Effector CD8-positive, alpha-beta T cell (primary cell): Measurements from ENCODE around the gene USP7.
"Not testable (repeated sequence)": the region's sequence is repeated elsewhere in the genome, so short reads cannot be mapped to it uniquely, and the experiment has no call there.

ENCODE experiments used
- DNase-seq: peaks from one replicate; lab custom pipeline; 2025; lab: John Stamatoyannopoulos, UW

Gene USP7

DNA sequence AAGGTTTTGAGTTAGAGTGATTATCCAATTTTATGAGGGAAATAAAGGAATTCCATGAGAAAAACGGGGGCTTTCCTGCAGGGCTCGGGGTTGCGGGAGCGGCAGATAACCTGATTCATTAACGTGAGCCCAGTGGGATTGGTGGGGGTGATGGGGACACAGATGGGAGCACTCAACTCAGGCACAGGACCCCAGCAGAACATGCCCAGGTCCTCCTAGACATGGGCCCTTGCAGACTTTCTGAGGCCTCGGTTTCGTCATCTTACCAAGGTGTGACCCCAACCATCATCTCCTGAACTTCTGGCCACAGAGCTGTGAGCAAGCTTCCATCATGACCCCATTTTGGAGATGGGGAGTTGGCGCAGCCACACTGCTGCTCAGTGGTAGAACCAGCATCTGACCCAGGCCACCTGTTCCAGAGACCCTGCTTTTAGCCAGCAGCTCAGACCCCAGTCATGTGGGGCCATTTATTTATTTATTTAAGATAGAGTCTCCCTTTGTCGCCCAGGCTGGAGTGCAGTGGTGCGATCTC is 117.2 kb downstream of the USP7 start:
- no peak for DNase-seq

DNA sequence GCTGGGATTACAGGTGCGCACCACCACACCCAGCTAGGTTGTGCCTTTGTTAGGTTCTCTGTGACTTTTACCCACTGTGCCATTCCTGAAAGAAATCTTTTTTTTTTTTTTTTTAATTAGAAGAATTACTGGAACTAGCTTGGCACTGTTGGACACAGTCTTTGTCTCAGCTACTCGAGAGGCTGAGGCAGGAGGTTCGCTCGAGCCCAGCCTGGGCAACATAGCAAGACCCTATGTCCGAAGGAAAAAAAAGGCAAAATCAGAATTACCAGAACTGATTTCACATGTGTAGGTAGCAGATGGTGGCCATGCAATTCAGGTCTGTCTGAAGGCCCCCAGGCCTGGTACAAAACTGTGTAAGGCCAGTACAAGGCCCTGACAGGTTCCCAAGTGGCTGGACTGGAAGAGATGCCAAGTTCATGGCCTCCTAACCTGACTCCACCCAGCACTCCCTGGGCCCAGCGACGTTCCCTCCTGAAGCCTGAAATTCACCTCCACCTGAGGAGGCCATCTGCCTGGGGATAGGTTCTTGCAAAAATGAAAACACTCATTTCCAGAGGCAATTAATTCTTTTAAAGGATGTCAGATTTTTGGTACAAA is 117.9 kb downstream of the USP7 start:
- no peak for DNase-seq

DNA sequence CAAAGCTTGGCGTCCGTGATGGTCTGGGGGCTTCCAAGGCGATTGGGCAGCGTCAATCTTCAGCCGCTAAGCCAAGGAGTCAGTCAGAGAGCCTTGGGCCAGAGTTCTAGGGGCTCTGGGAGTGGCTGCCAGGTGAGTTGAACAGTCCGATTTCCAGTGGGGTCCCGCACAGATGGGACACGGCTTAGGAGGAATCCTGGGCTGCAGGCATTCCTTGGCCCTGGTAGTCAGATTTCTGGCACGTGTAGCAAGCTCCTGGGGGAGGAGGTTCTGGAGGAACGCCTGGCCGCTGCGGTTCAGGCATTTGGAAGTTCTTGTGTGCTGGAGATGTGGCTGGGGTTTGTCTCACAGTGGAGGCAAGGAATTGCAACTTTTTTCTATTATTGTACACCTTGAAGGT is 120.4 kb downstream of the USP7 start:
- not testable (repeated sequence) for DNase-seq
